ENCODE results near the gene ST6GALNAC5. TPM values are rescaled to one million over a fixed set of nuclear protein-coding genes. Genes with fewer than 3 reads are reported as not detected.

Gene ST6GALNAC5
- total RNA-seq, 4 donors from 2014 or later: 0.44 to 3.2 (median 0.65) TPM; not detected in 1

GRCh38 chr1:76865696-76866286, 1.5 kb upstream of the ST6GALNAC5 start:
- DNase-seq (ENCODE audit: low spot score) (no peak), ATAC-seq (ENCODE audit: low FRiP score) (no peak)
- TF ChIP-seq, protein P1, sequence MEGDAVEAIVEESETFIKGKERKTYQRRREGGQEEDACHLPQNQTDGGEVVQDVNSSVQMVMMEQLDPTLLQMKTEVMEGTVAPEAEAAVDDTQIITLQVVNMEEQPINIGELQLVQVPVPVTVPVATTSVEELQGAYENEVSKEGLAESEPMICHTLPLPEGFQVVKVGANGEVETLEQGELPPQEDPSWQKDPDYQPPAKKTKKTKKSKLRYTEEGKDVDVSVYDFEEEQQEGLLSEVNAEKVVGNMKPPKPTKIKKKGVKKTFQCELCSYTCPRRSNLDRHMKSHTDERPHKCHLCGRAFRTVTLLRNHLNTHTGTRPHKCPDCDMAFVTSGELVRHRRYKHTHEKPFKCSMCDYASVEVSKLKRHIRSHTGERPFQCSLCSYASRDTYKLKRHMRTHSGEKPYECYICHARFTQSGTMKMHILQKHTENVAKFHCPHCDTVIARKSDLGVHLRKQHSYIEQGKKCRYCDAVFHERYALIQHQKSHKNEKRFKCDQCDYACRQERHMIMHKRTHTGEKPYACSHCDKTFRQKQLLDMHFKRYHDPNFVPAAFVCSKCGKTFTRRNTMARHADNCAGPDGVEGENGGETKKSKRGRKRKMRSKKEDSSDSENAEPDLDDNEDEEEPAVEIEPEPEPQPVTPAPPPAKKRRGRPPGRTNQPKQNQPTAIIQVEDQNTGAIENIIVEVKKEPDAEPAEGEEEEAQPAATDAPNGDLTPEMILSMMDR (IDR thresholded peaks at IDR 0.05): no peak

- ATAC-seq (ENCODE audit: low FRiP score) (no peak), DNase-seq (ENCODE audit: low spot score) (no peak)
- TF ChIP-seq, protein P1 (IDR thresholded peaks at IDR 0.05): no peak
These were observed 714 bp upstream of the ST6GALNAC5 start for GRCh38 chr1:76866566-76866965.

- TF ChIP-seq, protein P1 (IDR thresholded peaks at IDR 0.05): no peak
- ATAC-seq (ENCODE audit: low FRiP score) (peak; percentile 72), DNase-seq (ENCODE audit: low spot score) (no peak)
These were observed 1.0 kb downstream of the ST6GALNAC5 start for GRCh38 chr1:76868154-76868882.

GRCh38 chr1:76868916-76869315, 1.6 kb downstream of the ST6GALNAC5 start:
- DNase-seq (ENCODE audit: low spot score): no peak
- TF ChIP-seq, protein P1 (IDR thresholded peaks at IDR 0.05): no peak
- no peak for ATAC-seq (ENCODE audit: low FRiP score)

GRCh38 chr1:76870037-76870436, 2.8 kb downstream of the ST6GALNAC5 start:
- DNase-seq (ENCODE audit: low spot score) (no peak), ATAC-seq (ENCODE audit: low FRiP score) (no peak)
- TF ChIP-seq, protein P1 (IDR thresholded peaks at IDR 0.05): no peak

DNA sequence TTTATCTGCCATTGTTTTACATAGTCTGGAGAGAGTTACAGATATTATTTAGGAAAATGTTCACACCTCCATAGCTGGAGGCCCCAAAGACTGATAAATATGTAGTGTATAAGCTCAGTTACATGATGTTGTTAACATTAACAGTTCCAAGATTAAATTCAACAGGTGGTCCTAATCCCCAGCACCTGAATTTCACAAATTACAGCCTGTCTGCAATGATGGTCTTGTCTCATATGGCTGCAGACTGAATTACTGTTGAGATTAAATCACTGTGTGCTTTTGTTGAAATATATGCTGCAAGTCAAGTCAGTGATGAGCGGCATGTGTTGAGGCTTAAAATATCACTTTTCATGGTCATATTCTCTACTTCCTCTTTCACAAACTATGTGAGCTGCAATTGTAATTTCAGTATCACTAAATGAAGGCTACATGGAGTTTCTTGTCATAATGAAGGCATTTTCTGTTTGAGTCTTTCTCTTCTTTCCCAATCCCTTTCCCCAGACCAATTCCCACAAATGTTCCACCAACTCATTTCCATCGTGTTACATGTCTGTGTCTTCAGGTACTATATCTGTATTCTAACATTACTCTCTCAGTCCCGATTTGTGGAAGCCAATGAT, 4.2 kb downstream of the ST6GALNAC5 start:
- TF ChIP-seq, protein P1 (IDR thresholded peaks at IDR 0.05): no peak
- ATAC-seq (ENCODE audit: low FRiP score): no peak
- DNase-seq (ENCODE audit: low spot score): no peak
